Measurements from ENCODE around the gene PPP1R14D.
A peak's percentile ranks its signal among the peaks of the same experiment; 100 is the strongest.

The PPP1R14D gene

DNA sequence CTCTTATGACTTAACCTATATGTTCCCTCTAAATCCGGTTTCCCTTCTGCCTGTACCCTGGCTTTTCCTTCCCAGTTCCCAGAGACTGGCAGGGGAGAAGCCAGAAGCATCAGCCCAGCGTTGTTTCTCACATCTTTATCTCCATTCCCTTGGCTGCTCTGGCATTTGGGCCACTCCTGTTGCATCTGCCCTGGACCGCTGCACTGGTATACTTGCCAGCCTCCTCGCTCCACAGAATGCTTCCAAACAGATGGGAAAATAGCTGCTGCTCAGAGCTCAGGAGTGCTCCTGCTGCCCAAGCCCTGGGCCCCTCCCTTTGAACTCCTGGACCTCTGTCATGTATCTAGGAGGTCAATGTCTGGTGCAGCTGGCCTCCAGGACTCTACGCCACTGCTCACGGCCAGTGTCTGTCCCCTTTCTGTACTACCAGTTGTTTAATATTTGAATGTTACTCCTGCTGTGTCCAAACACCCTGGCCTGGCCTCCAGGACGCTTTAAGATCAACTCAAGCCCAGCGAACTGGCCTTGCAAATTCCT, 22.1 kb upstream of the PPP1R14D start:
- DNase-seq: no peak

- peak; percentile 68 for DNase-seq
Measured at GRCh38 chr15:40847223-40847961, 18.9 kb upstream of the PPP1R14D start.

- no peak for DNase-seq
Measured at GRCh38 chr15:40846841-40847222, 18.3 kb upstream of the PPP1R14D start.

DNA sequence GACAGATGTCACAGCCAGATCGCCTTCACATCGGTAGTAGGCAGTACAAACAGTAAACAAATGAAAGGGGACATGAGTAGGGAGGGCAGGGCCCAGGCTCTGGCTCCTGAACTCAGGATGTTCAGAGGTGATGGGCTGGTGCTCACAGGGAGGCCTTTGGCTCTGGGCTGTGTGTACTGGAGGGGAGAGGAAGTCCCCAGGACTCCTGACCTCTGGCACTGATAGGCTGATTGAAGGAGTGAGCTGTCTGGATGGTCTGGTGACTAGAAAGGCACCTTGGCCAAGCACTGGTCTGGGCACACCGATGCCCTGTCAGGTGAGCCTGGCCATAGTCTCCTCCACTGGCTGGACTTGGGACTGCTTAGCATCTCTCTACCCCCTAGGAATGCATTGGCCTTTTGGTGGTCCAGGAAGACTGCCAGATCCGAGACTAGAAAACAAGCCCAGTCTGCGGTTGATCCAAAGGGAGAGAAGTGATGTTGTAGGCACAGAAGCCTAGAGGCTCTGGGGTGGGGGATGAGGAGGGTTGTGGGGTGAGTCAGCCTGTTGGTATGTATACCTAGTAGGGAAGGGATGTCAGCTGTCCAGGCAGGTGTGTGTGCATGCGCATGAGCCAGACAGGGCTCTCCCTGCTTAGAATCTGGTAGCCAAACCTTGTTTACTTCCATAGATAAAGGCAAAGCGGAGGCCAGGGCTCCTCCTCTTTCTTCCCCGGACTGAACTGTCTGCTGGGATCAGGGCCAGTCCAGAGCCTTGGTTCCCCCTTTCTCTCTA, 17.2 kb upstream of the PPP1R14D start:
- no peak for DNase-seq

- DNase-seq: no peak
Measured at GRCh38 chr15:40845036-40845435, 16.5 kb upstream of the PPP1R14D start.

DNA sequence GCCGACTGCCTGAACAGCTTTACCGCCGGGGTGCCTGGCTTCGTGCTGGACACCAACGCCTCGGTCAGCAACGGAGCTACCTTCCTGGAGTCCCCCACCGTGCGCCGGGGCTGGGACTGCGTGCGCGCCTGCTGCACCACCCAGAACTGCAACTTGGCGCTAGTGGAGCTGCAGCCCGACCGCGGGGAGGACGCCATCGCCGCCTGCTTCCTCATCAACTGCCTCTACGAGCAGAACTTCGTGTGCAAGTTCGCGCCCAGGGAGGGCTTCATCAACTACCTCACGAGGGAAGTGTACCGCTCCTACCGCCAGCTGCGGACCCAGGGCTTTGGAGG, 16.2 kb upstream of the PPP1R14D start:
- peak; percentile 26 for DNase-seq

DNA sequence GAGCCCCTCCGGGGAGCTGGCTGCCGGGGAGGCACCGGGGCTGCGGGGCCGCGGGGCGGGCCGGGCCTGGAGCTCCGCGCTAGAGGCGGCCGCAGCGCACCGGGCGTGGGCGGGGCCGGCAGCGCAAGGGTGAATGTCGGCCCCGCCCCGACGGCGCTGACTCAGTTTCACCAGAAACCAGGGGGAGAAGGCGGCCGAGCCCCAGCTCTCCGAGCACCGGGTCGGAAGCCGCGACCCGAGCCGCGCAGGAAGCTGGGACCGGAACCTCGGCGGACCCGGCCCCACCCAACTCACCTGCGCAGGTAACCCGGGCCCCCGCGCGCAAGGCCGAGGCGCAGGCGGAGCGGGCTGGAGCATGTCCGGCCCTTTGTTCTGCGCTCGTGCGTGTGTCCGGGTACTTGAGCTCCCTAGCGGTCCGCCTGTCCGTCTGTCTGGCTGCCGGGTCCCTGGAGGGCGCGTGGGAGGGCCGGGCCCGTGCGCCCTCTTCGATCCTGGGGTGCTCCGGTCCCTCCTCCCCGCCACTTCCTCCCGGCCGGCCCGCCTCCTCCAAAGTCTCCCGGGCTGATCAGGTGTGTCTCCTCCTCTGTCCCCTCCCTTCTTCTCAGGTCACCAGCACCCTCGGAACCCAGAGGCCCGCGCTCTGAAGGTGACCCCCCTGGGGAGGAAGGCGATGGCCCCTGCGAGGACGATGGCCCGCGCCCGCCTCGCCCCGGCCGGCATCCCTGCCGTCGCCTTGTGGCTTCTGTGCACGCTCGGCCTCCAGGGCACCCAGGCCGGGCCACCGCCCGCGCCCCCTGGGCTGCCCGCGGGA, 15.6 kb upstream of the PPP1R14D start, which contains the start of gene SPINT1:
Gene SPINT1, plus strand, starts transcription at position 164 of the 811 bp plus-strand sequence. Its CDS starts 507 bp downstream, at position 671.
- DNase-seq: no peak

GRCh38 chr15:40843261-40843884, 14.9 kb upstream of the PPP1R14D start:
- DNase-seq: no peak

- no peak for DNase-seq
Measured at GRCh38 chr15:40841741-40842140, 13.2 kb upstream of the PPP1R14D start.

GRCh38 chr15:40838756-40839155, 10.2 kb upstream of the PPP1R14D start:
- no peak for DNase-seq

DNA sequence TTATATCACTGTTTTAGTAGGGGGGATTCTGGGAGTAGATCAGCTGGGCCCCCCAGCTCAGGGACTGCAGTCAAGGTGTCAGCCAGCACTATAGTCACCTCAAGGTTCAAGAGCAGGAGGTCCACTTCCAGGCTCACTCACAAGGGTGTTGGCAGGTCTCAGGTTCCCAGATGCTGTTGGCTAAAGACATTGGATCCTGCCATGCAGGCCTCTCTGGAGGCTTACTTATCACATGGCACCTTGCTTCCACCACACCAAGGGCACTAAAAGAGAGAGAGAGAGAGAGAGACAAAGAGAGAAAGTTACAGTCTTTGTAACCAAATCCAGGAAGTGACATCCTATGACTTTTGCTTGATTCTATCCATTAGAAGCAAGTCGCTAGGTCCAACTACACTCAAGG, 7.5 kb upstream of the PPP1R14D start:
- no peak for DNase-seq

GRCh38 chr15:40832903-40833302, 4.4 kb upstream of the PPP1R14D start:
- no peak for DNase-seq

GRCh38 chr15:40831861-40832260, 3.4 kb upstream of the PPP1R14D start:
- no peak for DNase-seq

DNA sequence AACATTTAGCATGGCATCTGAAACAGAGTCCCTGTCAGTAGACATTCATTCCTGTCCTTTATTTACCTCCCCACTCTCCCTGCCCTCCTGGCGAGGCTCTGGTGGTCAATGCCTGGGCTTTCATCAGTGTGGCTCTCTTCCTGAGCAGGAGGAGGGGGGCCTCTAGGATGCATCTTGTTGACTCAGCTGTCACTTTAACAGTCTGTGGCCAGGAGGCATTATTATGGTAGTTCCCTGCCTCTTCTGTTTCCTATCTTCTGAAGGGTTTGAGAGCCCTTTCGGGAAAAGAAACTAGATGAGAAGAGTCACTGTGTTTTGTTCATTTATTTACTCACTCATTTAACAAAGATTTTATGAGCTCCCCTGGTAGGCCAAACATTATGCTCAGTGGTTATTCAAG, 2.4 kb upstream of the PPP1R14D start:
- no peak for DNase-seq

DNA sequence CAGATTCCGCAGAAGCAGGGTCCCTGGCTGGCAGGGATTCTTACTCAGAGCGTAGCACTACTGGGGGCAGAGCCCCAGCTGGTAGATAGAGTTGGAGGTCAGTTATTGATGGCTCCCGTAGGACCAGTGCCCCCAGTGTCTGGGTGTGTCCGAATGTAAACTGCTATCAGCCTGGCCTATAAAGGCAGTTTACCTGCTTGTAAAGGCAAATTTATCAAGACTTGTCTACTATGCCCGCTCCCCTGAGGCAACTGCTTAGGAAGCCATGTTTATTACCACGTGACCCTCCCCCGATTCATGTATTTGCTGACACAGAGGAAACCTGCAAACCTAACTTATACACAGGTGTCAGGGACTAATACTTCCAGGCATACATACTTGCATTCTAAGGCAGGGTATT, 607 bp upstream of the PPP1R14D start:
- no peak for DNase-seq

DNA sequence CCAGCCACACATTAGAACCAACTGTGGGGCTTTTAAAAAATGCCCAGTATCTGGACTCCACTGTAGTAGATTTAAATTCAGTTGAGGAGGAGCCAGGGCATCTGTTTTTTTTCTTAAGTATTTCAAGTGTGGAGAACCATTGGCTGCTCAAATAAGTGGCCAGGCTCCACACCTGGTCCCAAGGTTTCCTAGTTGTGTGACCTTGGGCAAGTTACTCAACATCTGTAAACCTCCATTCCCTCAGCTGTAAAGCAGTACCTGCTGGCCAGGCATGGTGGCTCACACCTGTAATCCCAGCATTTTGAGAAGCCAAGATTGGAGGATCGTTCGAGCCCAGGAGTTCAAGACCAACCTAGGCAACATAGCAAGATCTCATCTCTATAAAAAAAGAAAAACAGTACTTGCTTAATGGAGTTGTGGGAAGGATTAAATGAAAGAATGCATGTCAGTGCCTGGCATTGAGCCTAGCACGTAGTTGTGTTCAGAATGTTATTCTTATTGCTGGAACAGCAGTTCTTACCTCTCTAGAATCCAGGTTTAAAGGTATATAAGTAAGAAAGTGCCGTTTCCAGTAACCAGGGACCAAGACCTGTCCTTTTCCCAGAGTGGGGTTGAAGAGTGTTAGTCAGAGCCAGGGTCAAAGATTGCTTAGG, 2.0 kb downstream of the PPP1R14D start:
- DNase-seq: no peak

DNA sequence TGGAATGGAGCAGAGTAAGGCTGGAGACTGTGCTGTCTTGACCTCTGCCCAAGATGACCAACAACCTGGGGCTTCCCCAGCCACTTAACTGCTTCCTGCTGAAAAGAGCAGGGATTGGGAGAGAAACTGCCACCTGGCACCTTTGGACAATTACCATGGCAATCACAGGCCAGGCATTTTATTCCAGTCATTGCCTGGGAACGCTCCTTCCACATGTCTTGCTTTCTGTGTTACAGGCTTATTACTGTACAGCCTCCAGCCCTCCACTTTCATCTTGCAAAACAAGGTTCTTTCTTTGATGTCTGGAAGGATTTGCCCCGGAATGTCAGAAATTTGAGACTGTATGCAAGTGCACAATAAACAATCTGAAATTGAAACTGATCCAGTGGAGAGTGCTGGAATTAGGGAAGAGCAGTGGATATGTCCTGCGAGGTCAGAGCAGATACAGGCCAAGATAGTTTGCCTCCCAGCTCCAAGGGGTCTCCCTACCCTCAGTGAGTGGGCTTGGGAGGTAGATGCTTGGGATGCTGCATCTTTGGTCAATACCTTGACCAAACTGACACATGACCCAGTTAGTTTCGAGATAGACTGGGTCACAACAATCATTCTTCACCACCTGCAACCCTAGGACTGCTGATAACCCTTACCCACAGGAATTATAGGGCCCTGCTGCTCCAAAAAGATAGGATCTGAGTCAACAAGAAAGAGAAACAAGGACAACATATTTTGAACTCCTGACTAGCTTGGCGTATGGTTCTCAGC, 2.7 kb downstream of the PPP1R14D start:
- DNase-seq: no peak

- DNase-seq: no peak
Measured at GRCh38 chr15:40823572-40824343, 4.8 kb downstream of the PPP1R14D start.

- DNase-seq: no peak
Measured at GRCh38 chr15:40821195-40821594, 7.3 kb downstream of the PPP1R14D start.

- no peak for DNase-seq
Measured at GRCh38 chr15:40819048-40819447, 9.5 kb downstream of the PPP1R14D start.

Measured in CD4-positive, alpha-beta T cell treated with Interleukin-15 for 1 hour (primary cell).